Ishikawa (cell line): ENCODE data around the gene KIZ.

Experiments
- CEBPB ChIP-seq: IDR thresholded peaks from 2 replicates; pipeline ENCODE4 v1.6.1; 2012
- CREB1 ChIP-seq: IDR thresholded peaks from 2 replicates; pipeline ENCODE4 v1.6.1; 2012; ENCODE audit warnings: low read depth
- EGR1 ChIP-seq: IDR thresholded peaks from 2 replicates; pipeline ENCODE4 v1.6.1; 2012
- EP300 ChIP-seq: IDR thresholded peaks from 2 replicates; pipeline ENCODE4 v1.6.1; 2012; ENCODE audit warnings: borderline replicate concordance
- FOXM1 ChIP-seq: IDR thresholded peaks from 2 replicates; pipeline ENCODE4 v1.6.1; 2012; ENCODE audit warnings: low read depth, borderline replicate concordance
- NFIC ChIP-seq: IDR thresholded peaks from 2 replicates; pipeline ENCODE4 v1.6.1; 2012
- RAD21 ChIP-seq: IDR thresholded peaks from 2 replicates; pipeline ENCODE4 v1.6.1; 2012; ENCODE audit warnings: low read depth
- TAF1 ChIP-seq: IDR thresholded peaks from 2 replicates; pipeline ENCODE4 v1.6.1; 2012; ENCODE audit warnings: low read depth, mild to moderate bottlenecking
- TCF12 ChIP-seq: IDR thresholded peaks from 2 replicates; pipeline ENCODE4 v1.6.1; 2012; ENCODE audit warnings: low read depth
- TEAD4 ChIP-seq: IDR thresholded peaks from 2 replicates; pipeline ENCODE4 v1.6.1; 2012
- YY1 ChIP-seq: IDR thresholded peaks from 2 replicates; pipeline ENCODE4 v1.6.1; 2012; ENCODE audit warnings: low read depth
- ZBTB7A ChIP-seq: IDR thresholded peaks from 2 replicates; pipeline ENCODE4 v1.6.1; 2012; ENCODE audit warnings: low read depth
- TF ChIP-seq, protein P1 (sequence below): IDR thresholded peaks from 2 replicates; pipeline ENCODE4 v1.6.1; 2012; ENCODE audit warnings: low read depth, mild to moderate bottlenecking
- TF ChIP-seq, protein P2 (sequence below): IDR thresholded peaks from 2 replicates; pipeline ENCODE4 v1.6.1; 2012
- TF ChIP-seq, protein P3 (sequence below): IDR thresholded peaks from 2 replicates; pipeline ENCODE4 v1.6.1; 2012

KIZ gene

DNA sequence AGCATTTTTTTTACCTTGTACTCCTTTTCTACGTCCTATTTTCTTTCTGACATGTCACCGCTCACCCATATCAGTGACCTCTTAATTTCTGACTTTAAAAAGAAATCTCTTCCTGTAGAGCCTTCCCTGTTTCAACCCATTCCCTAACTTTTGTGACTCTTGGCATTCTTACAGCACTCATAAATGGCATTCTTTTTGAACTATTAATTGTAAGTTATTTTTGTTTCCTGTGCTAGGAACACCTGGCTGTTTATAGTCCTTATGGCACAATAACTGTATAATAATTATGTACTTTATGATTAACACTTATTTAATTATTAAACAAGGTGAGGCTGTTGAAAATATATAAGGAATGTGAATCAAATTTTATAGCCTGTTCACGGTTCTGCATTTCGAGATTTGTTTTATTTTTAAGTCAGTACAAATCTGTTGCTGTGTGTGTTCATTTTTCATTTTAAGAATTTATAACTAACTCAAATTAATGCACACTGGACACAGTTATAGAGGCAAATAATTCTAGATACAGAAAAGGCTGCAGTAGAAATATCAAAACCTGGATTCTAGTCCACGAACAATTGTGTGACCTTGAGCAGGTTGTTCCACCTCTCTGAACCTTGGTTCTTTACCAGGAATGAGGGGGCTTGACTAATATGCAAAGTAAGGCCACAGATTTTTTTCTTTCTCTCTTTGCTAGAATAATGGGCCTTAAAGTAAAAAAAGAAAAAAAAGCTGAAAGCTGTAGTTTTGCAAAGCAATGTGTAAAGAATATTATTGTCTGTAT lies 1.5 kb downstream of the KIZ start:
- TF ChIP-seq, protein P1, sequence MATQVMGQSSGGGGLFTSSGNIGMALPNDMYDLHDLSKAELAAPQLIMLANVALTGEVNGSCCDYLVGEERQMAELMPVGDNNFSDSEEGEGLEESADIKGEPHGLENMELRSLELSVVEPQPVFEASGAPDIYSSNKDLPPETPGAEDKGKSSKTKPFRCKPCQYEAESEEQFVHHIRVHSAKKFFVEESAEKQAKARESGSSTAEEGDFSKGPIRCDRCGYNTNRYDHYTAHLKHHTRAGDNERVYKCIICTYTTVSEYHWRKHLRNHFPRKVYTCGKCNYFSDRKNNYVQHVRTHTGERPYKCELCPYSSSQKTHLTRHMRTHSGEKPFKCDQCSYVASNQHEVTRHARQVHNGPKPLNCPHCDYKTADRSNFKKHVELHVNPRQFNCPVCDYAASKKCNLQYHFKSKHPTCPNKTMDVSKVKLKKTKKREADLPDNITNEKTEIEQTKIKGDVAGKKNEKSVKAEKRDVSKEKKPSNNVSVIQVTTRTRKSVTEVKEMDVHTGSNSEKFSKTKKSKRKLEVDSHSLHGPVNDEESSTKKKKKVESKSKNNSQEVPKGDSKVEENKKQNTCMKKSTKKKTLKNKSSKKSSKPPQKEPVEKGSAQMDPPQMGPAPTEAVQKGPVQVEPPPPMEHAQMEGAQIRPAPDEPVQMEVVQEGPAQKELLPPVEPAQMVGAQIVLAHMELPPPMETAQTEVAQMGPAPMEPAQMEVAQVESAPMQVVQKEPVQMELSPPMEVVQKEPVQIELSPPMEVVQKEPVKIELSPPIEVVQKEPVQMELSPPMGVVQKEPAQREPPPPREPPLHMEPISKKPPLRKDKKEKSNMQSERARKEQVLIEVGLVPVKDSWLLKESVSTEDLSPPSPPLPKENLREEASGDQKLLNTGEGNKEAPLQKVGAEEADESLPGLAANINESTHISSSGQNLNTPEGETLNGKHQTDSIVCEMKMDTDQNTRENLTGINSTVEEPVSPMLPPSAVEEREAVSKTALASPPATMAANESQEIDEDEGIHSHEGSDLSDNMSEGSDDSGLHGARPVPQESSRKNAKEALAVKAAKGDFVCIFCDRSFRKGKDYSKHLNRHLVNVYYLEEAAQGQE: no peak
- TF ChIP-seq CEBPB: no peak

DNA sequence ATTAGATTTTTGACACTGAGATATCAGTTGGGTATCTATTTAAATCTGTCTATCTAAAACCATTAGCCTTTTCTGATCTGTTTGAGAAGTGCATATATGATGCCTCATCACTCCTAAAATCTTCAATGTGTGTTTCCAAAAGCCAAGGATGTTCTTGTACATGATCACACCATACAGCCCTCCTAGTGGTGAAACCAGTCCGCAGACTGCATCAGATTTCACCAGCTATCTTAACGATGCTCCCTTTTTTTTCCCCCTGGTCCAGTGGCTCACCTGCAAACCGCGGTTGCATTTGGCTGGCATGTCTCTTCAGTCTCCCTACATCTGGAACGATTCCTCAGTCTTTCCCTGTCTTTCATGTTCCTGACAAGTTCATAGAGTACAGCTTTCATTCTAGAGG lies 4.0 kb downstream of the KIZ start:
- no peak for TF ChIP-seq RAD21
- TF ChIP-seq, protein P2, sequence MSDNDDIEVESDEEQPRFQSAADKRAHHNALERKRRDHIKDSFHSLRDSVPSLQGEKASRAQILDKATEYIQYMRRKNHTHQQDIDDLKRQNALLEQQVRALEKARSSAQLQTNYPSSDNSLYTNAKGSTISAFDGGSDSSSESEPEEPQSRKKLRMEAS: no peak
- TF ChIP-seq EP300: no peak
- TF ChIP-seq, protein P3, sequence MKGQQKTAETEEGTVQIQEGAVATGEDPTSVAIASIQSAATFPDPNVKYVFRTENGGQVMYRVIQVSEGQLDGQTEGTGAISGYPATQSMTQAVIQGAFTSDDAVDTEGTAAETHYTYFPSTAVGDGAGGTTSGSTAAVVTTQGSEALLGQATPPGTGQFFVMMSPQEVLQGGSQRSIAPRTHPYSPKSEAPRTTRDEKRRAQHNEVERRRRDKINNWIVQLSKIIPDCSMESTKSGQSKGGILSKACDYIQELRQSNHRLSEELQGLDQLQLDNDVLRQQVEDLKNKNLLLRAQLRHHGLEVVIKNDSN: no peak
- TF ChIP-seq TCF12: no peak
- no peak for TF ChIP-seq CREB1
- TF ChIP-seq CEBPB: no peak
- TF ChIP-seq FOXM1: no peak
- no peak for TF ChIP-seq TAF1
- TF ChIP-seq, protein P1: no peak
- TF ChIP-seq ZBTB7A: no peak
- no peak for TF ChIP-seq YY1
- no peak for TF ChIP-seq EGR1
- TF ChIP-seq TEAD4: no peak
- no peak for TF ChIP-seq NFIC

DNA sequence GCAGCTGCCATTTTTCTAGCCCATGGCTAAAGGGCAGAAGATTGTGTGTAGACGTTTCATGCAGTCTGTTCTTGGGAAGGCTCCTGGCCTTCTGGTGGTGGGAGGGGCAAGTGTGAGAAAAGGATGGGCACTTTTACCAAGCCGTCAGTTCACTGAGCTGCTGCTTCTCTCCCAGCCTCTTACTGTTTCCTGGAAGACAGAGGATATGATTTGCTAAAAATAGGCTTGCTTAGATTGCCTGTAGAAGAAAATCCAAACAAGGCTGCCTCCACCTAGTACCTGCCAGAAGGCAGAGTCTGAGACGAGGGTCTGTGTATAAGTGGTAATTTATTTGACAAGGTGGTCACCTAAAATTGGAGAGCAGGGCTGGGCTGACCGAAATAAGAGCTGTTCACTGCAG lies 7.5 kb downstream of the KIZ start:
- TF ChIP-seq, protein P1: no peak
- TF ChIP-seq TCF12: no peak
- no peak for TF ChIP-seq EP300
- no peak for TF ChIP-seq NFIC
- TF ChIP-seq, protein P3: no peak
- TF ChIP-seq FOXM1: no peak
- TF ChIP-seq, protein P2: no peak
- no peak for TF ChIP-seq CREB1
- TF ChIP-seq TEAD4: no peak
- TF ChIP-seq RAD21: no peak
- TF ChIP-seq YY1: no peak
- TF ChIP-seq CEBPB: no peak
- no peak for TF ChIP-seq TAF1
- no peak for TF ChIP-seq EGR1
- TF ChIP-seq ZBTB7A: no peak

DNA sequence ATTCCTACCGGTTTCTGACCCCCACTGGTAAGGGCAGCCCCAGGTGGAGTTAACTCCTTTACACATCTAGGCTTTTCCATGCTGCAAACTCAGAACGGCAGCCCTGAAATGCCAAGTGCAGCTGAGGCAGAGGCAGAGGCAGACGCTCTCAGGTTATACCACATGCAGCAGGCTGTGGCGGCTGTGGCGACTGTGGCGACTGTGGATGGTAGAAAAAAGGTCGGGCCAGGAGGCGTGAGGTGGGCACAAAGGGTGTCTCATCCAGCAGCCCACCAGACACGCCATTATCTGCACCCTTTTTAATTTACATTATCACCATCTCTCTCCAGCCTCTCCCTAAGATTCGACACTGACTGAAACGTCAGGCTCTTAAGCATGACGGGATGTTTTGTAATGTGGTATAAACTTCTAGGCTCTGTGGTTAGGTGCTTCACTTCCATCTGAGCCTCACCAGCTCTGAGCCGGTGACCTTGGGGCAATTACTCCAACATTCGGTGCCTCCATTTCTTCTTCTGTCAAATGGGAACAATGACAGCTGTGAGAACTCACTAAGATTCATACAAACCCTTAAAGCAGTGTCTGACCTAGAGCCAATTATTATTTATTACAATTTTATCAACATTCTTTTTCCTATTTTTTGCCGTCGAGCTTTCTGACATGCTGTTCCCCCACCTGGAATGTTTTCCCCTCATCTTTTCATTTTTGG lies 8.2 kb downstream of the KIZ start:
- no peak for TF ChIP-seq EGR1
- TF ChIP-seq TCF12: no peak
- TF ChIP-seq, protein P3: no peak
- no peak for TF ChIP-seq CREB1
- no peak for TF ChIP-seq EP300
- TF ChIP-seq FOXM1: no peak
- no peak for TF ChIP-seq TEAD4
- no peak for TF ChIP-seq CEBPB
- TF ChIP-seq, protein P1: no peak
- no peak for TF ChIP-seq NFIC
- no peak for TF ChIP-seq YY1
- no peak for TF ChIP-seq TAF1
- TF ChIP-seq, protein P2: no peak
- no peak for TF ChIP-seq ZBTB7A
- no peak for TF ChIP-seq RAD21
